DOHH2 (cell line): ENCODE measurements around the gene MYO1B.

Experiments used
- EZH2phosphoT487 ChIP-seq: fragments of 200-600 bp; sonication (generic); IDR thresholded peaks from 2 replicates; pipeline ENCODE4 v1.6.1; 2017; ENCODE audit warnings: borderline replicate concordance, mild to moderate bottlenecking, antibody characterized with exemption, low read length, moderate library complexity, mixed read lengths
- TF ChIP-seq, protein P1 (sequence below): fragments of 200-600 bp; sonication (generic); IDR thresholded peaks from one replicate; pipeline ENCODE4 v1.5.1; 2014; ENCODE audit warnings: antibody characterized with exemption, mild to moderate bottlenecking, low read depth, low read length; ENCODE audit not compliant: poor library complexity, severe bottlenecking

DNA sequence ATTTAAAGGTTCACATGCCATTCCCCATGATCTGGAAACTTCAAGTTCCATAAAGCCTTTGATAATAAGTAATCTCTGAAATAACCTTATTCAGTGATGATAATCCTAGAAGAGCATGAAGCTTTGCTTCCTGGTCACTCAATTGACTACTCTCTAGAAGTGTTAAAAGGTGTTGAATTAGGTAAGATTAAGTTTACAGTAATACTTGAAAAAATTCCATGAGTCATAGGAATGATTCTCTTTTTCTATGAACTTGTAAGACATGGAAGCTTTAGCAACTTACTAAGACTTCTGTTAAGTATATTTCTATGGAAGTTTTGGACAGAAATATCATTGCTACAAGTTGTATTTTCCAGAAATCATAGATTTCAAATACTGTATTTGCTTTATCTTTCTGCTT is 100.6 kb downstream of the MYO1B start:
- TF ChIP-seq, protein P1, sequence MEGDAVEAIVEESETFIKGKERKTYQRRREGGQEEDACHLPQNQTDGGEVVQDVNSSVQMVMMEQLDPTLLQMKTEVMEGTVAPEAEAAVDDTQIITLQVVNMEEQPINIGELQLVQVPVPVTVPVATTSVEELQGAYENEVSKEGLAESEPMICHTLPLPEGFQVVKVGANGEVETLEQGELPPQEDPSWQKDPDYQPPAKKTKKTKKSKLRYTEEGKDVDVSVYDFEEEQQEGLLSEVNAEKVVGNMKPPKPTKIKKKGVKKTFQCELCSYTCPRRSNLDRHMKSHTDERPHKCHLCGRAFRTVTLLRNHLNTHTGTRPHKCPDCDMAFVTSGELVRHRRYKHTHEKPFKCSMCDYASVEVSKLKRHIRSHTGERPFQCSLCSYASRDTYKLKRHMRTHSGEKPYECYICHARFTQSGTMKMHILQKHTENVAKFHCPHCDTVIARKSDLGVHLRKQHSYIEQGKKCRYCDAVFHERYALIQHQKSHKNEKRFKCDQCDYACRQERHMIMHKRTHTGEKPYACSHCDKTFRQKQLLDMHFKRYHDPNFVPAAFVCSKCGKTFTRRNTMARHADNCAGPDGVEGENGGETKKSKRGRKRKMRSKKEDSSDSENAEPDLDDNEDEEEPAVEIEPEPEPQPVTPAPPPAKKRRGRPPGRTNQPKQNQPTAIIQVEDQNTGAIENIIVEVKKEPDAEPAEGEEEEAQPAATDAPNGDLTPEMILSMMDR, result no peak
- TF ChIP-seq EZH2phosphoT487, result no peak
